ENCODE measurements around the gene MRPL48. TPM values are rescaled to one million over a fixed set of nuclear protein-coding genes. Genes with fewer than 3 reads are reported as not detected.

The MRPL48 gene
- total and polyA plus RNA-seq, 10 of the 15 experiments (the other 5 are each of a cell fraction or from before 2014, with no cell fraction given): 46.7 to 159 (median 83.4) TPM

GRCh38 chr11:73761403-73761945 lies 26.2 kb upstream of the MRPL48 start (continued):
- TF ChIP-seq PBX3 (IDR thresholded peaks at IDR 0.05; ENCODE audit: insufficient replicate concordance, low read depth, low read length) (no peak), TCF12 (IDR thresholded peaks at IDR 0.05; ENCODE audit: low read depth, low read length) (no peak), GABPA (IDR thresholded peaks at IDR 0.05; ENCODE audit: low read depth) (no peak), CEBPZ (IDR thresholded peaks at IDR 0.05; ENCODE audit: low read depth, low read length) (no peak), NRF1 (conservative IDR thresholded peaks at IDR 0.05; ENCODE audit: low read depth, low read length) (no peak), FOXK2 (IDR thresholded peaks at IDR 0.05) (no peak), SPI1 (IDR thresholded peaks at IDR 0.05; ENCODE audit: borderline replicate concordance, insufficient read depth, low read depth, low read length) (no peak), ZNF384 (IDR thresholded peaks at IDR 0.05; ENCODE audit: borderline replicate concordance, low read depth, low read length) (no peak), HDAC6 (IDR thresholded peaks at IDR 0.05; ENCODE audit: unreplicated experiment) (no peak), RCOR1 (conservative IDR thresholded peaks at IDR 0.05; ENCODE audit: low read depth, low read length) (0 out of 2 replicates have a peak, but pooled peaks have one; percentile 33), ZSCAN29 (IDR thresholded peaks at IDR 0.05) (no peak), IRF3 (IDR thresholded peaks at IDR 0.05) (no peak), TCF7 (IDR thresholded peaks at IDR 0.05; ENCODE audit: borderline replicate concordance) (no peak), ZNF24 (IDR thresholded peaks at IDR 0.05) (no peak), YBX1 (IDR thresholded peaks at IDR 0.05) (no peak), FOXM1 (IDR thresholded peaks at IDR 0.05; ENCODE audit: low read depth, low read length) (no peak), ATF7 (IDR thresholded peaks at IDR 0.05; ENCODE audit: low read depth) (no peak), ATF2 (IDR thresholded peaks at IDR 0.05; ENCODE audit: low read length) (no peak), TARDBP (IDR thresholded peaks at IDR 0.05; ENCODE audit: borderline replicate concordance) (0 out of 2 replicates have a peak, but pooled peaks have one; percentile 47), ZZZ3 (IDR thresholded peaks at IDR 0.05; ENCODE audit: control insufficient read depth, insufficient read length, low read depth) (no peak), KAT2A (conservative IDR thresholded peaks at IDR 0.05; ENCODE audit: control insufficient read depth, low read depth, low read length) (no peak), ZBTB33 (IDR thresholded peaks at IDR 0.05) (peak; percentile 60; the same call in 1 of the 2 replicates), HDAC2 (IDR thresholded peaks at IDR 0.05) (no peak)
